HG02981 (cell line): ENCODE results near the gene KRT222.
A peak's percentile ranks its signal among the peaks of the same experiment; 100 is the strongest.

Experiments used
- ATAC-seq: cut with Tn5 transposase; IDR thresholded peaks from one replicate; pipeline ENCODE4 v1.9.1; 2021; ENCODE audit warnings: mild to moderate bottlenecking, moderate library complexity; ENCODE audit not compliant: unreplicated experiment

Gene KRT222

GRCh38 chr17:40659911-40660310, 5.1 kb downstream of the KRT222 start:
- ATAC-seq, result no peak

DNA sequence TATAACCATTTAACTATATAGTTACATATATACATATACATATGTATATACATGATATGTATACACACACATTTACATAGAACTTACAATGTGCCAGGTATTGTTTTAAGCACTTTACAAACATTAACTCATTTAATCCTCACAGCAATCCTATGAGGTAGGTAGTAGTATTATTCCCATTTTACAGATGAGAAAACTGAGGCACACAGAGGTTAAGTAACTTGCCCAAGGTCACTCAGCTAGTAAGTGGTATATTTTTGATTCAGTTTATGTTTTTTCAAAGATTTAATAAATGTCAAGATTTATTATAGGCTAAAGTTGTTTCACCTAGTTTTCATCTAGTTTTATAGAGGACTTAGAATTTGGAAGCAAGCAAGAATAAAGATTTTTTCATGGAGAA, 6.6 kb downstream of the KRT222 start:
- ATAC-seq, result no peak

DNA sequence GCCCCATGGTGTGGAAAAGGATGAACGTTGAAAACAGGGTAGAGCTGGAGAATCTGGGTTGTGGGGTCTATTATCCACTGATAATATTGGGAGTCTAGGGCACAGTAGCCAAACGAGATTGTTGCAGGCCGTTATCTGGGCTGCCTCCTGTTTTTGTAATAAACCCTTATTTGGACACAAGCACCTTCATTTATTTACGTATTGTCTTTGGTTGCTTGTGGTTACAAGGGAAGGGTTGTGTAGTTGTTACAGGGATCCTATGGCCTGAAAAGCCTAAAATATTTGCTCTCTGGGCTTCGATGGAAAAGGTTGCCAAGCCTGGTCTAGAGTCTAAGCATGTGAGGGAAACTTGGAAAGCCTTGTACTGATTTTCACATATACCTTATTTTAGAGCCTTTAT, 13.0 kb downstream of the KRT222 start:
- ATAC-seq, result no peak

GRCh38 chr17:40648384-40648968, 16.5 kb downstream of the KRT222 start:
- peak; percentile 18 for ATAC-seq

- ATAC-seq, result peak; percentile 60
These were observed 17.2 kb downstream of the KRT222 start, which contains the start of gene SMARCE1 for GRCh38 chr17:40647624-40648383. Gene SMARCE1, minus strand, starts transcription at chr17:40647818. Its CDS starts 2,016 bp downstream, at chr17:40645802.

DNA sequence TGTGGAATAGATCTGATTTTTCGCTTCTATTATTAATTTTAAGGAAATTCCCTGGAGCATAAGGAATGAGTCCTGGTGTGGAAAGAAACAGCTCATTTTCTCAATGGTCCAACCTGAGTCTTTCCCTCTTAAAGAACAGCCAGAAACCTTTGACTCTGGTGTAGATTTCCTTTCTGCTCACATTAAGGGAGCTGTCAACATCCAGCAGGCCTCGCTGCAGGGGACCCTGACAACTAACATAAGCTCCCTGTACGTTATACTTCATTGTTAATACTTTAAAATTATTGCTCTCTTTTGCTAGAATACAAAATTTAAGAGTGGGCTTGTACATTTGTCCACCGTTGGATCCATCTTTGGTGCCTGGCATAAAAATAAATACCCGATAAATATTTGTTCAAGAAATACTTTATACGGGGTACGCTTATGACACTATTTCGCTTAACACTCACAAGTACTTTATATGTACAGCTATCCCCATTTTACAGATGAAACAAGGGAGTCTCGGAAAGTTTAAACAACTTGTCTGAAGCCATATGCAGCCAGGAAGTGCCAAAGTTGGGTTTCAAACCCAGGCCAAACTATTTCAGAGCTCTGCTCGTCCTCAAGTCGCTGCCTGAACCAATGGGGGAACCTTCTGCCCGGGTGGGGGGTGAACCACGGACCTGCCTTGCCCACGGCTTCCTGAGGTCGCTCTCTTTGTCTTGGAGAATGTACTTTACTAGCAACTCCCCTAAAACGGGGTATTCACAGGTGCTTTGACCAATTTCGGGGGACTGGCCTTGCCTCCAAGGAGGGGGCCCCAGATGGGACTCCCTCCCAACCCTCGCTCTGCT, 18.0 kb downstream of the KRT222 start:
- ATAC-seq, result peak; percentile 38

GRCh38 chr17:40645943-40646342, 19.0 kb downstream of the KRT222 start:
- no peak for ATAC-seq

- no peak for ATAC-seq
These were observed 19.7 kb downstream of the KRT222 start for GRCh38 chr17:40645291-40645690.

DNA sequence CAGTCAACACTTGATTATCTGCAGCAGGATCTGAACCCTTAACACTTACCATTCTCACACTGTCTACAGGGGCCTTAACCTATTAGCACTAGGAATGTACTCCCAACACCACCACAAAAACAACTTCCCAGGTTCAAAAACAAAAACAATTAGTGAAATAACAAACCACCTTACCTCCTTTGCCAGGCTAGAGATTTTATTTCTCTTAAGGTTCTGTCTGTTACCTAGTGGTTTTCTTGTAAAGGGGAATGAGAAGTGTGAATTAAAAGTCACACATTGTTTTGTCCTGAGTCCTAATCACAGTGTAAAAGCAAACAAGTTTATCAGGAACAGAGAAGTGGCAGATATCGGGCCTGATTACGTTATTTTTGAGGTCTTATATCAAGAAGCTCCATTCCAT, 27.0 kb downstream of the KRT222 start:
- no peak for ATAC-seq

GRCh38 chr17:40633871-40634270, 31.1 kb downstream of the KRT222 start:
- no peak for ATAC-seq

GRCh38 chr17:40632216-40632615, 32.8 kb downstream of the KRT222 start:
- ATAC-seq, result no peak

DNA sequence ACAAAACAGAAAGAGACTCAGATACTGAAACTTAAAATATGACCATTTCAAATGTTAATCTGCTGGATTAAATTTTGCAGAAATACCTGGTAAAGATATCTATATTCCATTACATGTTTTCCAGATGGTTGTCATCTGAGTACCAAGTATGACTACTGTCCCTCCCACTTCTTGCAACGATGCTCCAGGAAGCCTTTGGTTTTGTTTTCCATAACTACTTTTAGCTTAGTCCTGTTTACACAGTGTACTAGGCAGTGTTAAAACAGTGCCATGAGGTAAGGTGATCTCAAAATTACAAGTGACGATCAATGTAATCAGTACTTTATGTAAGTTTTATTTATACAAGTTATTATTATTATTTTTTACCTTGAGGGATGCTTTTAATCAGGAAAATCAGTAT, 35.1 kb downstream of the KRT222 start:
- ATAC-seq, result no peak

GRCh38 chr17:40625311-40625710, 39.7 kb downstream of the KRT222 start:
- no peak for ATAC-seq

DNA sequence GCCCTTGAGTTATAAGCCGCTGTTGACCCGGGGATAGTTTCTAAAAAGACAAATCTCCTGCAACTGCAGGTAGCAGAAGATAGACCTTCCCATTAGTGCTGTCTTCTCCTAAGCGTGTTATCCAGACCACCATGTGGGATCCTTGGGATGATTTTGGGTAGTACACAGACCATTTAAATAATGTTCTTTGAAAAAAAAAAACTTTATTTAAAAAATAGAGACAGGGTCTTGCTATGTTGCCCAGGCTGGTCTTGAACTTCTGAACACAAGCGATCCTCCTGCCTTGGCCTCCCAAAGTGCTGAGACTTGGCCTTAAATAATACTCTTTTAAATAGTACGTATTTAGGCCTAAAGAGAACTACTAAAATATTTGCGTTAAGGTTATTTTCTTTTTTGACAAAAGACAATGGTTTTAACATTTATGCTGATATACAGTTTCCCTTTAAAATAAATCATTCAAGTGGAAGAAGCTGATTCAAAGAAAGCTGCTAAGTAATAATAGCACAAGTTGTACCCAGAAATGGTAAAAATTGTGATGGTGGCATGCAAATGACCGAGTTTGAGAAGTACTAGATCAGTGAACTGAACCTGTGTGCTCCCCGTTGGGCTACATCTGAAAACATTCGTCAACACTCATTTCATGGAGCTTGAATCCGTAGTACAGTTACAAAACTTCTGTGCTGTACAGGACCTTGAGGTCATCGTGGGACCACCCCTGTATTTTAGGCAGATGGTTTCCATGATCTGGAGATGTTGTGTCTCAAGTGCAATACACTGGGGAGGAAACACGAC, 41.4 kb downstream of the KRT222 start:
- no peak for ATAC-seq

GRCh38 chr17:40622509-40622928, 42.5 kb downstream of the KRT222 start:
- no peak for ATAC-seq

- ATAC-seq, result no peak
These were observed 43.4 kb downstream of the KRT222 start for GRCh38 chr17:40621578-40621977.

- no peak for ATAC-seq
These were observed 44.0 kb downstream of the KRT222 start for GRCh38 chr17:40621019-40621418.

GRCh38 chr17:40618754-40619625, 46.0 kb downstream of the KRT222 start:
- ATAC-seq, result no peak

DNA sequence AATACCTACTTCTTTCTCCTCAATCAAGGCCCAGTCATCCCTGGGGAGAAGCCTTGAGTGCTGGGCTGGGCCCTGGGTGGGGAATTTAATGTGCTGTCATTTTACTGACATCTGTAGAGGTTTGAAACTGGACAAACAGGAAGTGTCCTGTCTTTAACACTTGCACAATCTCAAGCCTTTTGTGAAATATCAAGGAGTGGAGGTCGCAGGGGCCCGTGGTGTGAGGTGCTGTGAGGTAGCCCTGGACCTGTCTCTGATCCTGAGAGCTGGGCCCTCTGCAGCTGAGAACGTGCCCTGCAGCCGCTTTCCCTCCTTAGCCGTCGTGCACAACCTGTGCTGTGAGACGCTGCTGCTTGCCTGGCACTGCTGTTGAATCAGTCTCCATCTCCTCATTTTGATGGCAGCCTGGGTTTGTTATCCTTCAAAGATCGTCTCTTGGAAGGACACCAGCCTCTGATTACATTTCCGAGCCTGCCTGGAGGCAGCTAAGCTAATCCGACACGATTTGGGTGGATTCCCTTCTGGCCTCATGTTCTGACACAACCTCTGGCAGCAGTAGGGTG, 47.2 kb downstream of the KRT222 start:
- no peak for ATAC-seq

DNA sequence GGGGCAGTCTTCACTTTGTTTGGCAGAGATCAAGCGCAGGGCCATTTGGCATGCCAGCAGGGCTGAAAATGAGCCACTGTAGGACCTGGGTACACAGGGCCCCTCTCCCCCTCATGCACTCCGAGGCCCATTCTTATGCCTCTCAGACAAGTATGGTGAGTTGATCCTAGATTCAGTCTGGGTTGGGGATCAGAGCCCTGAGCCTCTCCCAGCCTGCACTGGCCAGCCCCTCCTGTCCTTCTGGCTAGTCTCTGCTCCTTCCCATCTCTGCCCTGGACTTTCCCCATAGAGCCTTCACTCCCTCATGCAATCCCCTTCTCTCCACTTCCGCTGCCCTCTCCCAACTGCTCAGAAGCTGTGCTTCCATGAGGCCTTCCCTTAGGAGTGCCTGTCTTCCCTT, 48.4 kb downstream of the KRT222 start:
- no peak for ATAC-seq
